ENCODE data around the gene MIA2. TPM values are rescaled to one million over a fixed set of nuclear protein-coding genes. Genes with fewer than 3 reads are reported as not detected.
A peak's percentile ranks its signal among the peaks of the same experiment; 100 is the strongest.

MIA2 gene
- total and polyA plus RNA-seq, 7 donors, result 10.6 to 29.1 (median 18.3) TPM

DNA sequence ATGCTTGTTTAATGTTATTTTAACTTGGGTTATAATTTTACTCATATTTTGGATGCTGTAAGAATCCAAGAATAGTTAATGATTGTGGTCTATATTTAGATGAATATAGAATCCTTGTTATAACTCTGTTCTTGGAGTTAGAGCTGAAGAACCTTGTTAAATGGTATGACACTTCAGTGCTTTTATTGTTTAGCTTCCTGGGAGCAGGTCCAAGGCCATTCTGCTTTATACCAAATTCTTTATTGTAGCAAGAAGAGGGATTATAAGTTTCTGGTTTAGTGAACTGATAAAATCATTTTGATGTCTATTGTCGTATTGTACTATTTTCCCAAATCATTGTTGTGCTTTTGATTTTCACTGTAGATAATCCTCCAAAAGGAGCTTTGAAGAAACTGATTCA is 69.4 kb downstream of the MIA2 start:
- DNase-seq, result no peak
- no peak overlapping the region for H3K27ac ChIP-seq
- peak in 2 of 4 donors; percentile 49 to 66 for ATAC-seq
- no peaks in the 10 kb centered on the region for H3K4me1 ChIP-seq
- H3K9me3 ChIP-seq, result no peaks in the 10 kb centered on the region
- peaks cover 0 to 62% of the 10 kb centered on the region in 2 donors for H3K36me3 ChIP-seq (ENCODE audit: insufficient read depth in 1 of 2, low read depth in 1 of 2)
- intact Hi-C loops (cut with DNase I), result no loop called here
- H3K4me3 ChIP-seq, result no peak overlapping the region
- H3K27me3 ChIP-seq (ENCODE audit: insufficient read depth in 3 of 3, low read length in 2 of 3), result no peaks in the 10 kb centered on the region
- TF ChIP-seq, protein P1, sequence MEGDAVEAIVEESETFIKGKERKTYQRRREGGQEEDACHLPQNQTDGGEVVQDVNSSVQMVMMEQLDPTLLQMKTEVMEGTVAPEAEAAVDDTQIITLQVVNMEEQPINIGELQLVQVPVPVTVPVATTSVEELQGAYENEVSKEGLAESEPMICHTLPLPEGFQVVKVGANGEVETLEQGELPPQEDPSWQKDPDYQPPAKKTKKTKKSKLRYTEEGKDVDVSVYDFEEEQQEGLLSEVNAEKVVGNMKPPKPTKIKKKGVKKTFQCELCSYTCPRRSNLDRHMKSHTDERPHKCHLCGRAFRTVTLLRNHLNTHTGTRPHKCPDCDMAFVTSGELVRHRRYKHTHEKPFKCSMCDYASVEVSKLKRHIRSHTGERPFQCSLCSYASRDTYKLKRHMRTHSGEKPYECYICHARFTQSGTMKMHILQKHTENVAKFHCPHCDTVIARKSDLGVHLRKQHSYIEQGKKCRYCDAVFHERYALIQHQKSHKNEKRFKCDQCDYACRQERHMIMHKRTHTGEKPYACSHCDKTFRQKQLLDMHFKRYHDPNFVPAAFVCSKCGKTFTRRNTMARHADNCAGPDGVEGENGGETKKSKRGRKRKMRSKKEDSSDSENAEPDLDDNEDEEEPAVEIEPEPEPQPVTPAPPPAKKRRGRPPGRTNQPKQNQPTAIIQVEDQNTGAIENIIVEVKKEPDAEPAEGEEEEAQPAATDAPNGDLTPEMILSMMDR (IDR thresholded peaks at IDR 0.05), result no peak
- 86 to 88% (median 86%) methylated on average over 1 of the region's 1 CpG for WGBS, 3 donors

DNA sequence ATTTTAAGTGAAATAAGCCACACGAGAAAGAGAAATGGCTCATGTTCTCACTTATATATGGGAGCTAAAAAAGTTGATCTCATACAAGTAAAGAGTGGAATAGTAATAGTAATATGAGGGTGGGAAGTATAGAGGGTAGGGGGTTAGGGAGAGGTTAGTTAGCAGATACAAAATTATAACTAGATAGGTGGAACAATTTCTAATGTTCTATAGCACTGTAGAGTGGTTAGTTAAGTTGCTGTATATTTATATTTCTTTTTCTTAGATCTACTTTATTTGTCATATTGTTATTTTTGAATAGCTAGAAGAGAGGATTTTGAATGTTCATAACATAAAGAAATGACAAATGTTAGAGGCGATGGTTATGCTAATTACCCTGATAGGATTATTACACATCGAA is 74.1 kb downstream of the MIA2 start:
- Histone ChIP-seq H3K9me3 (no peaks in the 10 kb centered on the region), H3K36me3 (ENCODE audit: insufficient read depth in 1 of 2, low read depth in 1 of 2) (peaks cover 0 to 56% of the 10 kb centered on the region in 2 donors), H3K4me3 (no peak overlapping the region), H3K4me1 (no peaks in the 10 kb centered on the region), H3K27me3 (ENCODE audit: insufficient read depth in 3 of 3, low read length in 2 of 3) (no peaks in the 10 kb centered on the region), H3K27ac (no peak overlapping the region)
- 89 to 97% (median 89%) methylated on average over 3 of the region's 3 CpGs for WGBS, 3 donors
- intact Hi-C loops (cut with DNase I), result no loop called here
- ATAC-seq, result no peak
- TF ChIP-seq, protein P1 (IDR thresholded peaks at IDR 0.05), result no peak
- no peak for DNase-seq

DNA sequence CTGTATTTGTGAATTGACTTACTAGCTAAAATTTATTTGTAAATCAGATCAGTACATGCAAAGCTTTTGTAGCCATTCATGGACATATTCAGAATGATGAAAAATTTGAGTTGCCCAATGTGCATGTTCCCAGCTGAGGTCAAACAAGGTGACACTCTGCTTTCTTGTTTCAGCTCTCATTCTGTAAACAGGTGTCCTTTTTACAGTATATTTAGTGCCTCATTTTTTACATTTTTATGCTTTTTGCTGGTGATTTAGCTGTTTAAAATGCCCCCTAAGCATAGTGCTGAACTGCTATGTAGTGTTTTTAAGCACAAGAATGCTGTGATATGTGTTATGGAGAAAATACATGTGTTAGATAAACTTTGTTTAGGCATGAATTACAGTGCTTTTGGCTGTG is 76.3 kb downstream of the MIA2 start:
- TF ChIP-seq, protein P1 (IDR thresholded peaks at IDR 0.05), result no peak
- H3K36me3 ChIP-seq (ENCODE audit: insufficient read depth in 1 of 2, low read depth in 1 of 2), result peaks cover 0 to 52% of the 10 kb centered on the region in 2 donors
- intact Hi-C loops (cut with DNase I), result no loop called here

DNA sequence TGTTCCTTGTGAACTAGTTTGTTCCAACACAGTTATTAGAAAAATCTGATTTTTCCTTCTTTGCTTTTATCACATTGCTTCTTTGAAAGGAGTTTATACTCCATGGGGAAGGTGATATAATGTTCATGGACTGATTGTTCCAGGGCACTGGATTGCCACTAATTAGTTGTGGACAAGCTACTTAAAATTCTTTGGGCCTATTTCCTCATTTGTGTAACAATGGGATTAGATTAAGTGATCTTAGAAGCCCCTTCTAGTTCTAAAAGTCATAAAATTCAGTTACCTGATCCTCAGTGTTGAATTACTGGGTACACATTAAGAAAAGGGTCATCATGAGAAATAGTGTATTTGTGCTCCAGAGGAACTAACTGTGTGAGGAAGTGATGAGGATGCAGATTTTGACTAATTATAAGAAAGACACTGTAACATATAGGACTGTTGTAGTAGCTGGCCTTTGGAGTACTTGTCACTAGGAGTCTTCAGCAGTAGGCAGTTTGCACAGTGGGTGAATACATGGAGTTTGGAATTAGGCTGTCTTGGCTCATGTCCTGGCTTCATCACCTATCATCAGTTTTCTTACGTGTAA is 82.2 kb downstream of the MIA2 start:
- H3K4me1 ChIP-seq, result no peaks in the 10 kb centered on the region
- no peak overlapping the region for H3K27ac ChIP-seq
- intact Hi-C loops (cut with DNase I), result no loop called here
- H3K36me3 ChIP-seq (ENCODE audit: insufficient read depth in 1 of 2, low read depth in 1 of 2), result peaks cover 2 to 83% of the 10 kb centered on the region in 2 donors
- TF ChIP-seq, protein P1 (IDR thresholded peaks at IDR 0.05), result no peak
- ATAC-seq (peak in 1 of 4 donors; percentile 13), DNase-seq (no peak)
- no peaks in the 10 kb centered on the region for H3K27me3 ChIP-seq (ENCODE audit: insufficient read depth in 3 of 3, low read length in 2 of 3)
- H3K9me3 ChIP-seq, result no peaks in the 10 kb centered on the region
- H3K4me3 ChIP-seq, result no peak overlapping the region
- WGBS, 3 donors, result 80 to 85% (median 84%) methylated on average over 1 of the region's 1 CpG

More for the DNA sequence above, 76.3 kb downstream of the MIA2 start:
- Histone ChIP-seq H3K27ac (no peak overlapping the region), H3K4me3 (no peak overlapping the region), H3K4me1 (no peaks in the 10 kb centered on the region), H3K27me3 (ENCODE audit: insufficient read depth in 3 of 3, low read length in 2 of 3) (no peaks in the 10 kb centered on the region), H3K9me3 (no peaks in the 10 kb centered on the region)
- ATAC-seq (no peak), DNase-seq (no peak)
